ENCODE data around the gene CARS2.

CARS2 gene

GRCh38 chr13:110629735-110630134, 76.2 kb downstream of the CARS2 start:
- FAIRE-seq (no peak), DNase-seq (ENCODE audit: insufficient read length) (no peak)
- TF ChIP-seq POLR2AphosphoS5 (IDR thresholded peaks at IDR 0.05; ENCODE audit: low read depth, low read length) (no peak), POLR2A (IDR thresholded peaks at IDR 0.05; ENCODE audit: low read depth, low read length) (no peak), TAF1 (IDR thresholded peaks at IDR 0.05; ENCODE audit: borderline replicate concordance, low read depth, low read length) (no peak)

- FAIRE-seq (no peak), DNase-seq (ENCODE audit: insufficient read length) (no peak)
- TF ChIP-seq POLR2AphosphoS5 (IDR thresholded peaks at IDR 0.05; ENCODE audit: low read depth, low read length) (no peak), TAF1 (IDR thresholded peaks at IDR 0.05; ENCODE audit: borderline replicate concordance, low read depth, low read length) (no peak), POLR2A (IDR thresholded peaks at IDR 0.05; ENCODE audit: low read depth, low read length) (no peak)
These were observed 76.8 kb downstream of the CARS2 start for GRCh38 chr13:110628952-110629701.

GRCh38 chr13:110628477-110628793, 77.5 kb downstream of the CARS2 start:
- FAIRE-seq (no peak), DNase-seq (ENCODE audit: insufficient read length) (no peak)
- TF ChIP-seq POLR2A (IDR thresholded peaks at IDR 0.05; ENCODE audit: low read depth, low read length) (no peak), TAF1 (IDR thresholded peaks at IDR 0.05; ENCODE audit: borderline replicate concordance, low read depth, low read length) (no peak), POLR2AphosphoS5 (IDR thresholded peaks at IDR 0.05; ENCODE audit: low read depth, low read length) (no peak)

GRCh38 chr13:110627761-110628476, 78.0 kb downstream of the CARS2 start:
- DNase-seq (ENCODE audit: insufficient read length) (no peak), FAIRE-seq (no peak)
- TF ChIP-seq POLR2AphosphoS5 (IDR thresholded peaks at IDR 0.05; ENCODE audit: low read depth, low read length) (no peak), POLR2A (IDR thresholded peaks at IDR 0.05; ENCODE audit: low read depth, low read length) (no peak), TAF1 (IDR thresholded peaks at IDR 0.05; ENCODE audit: borderline replicate concordance, low read depth, low read length) (no peak)

GRCh38 chr13:110627351-110627750, 78.6 kb downstream of the CARS2 start:
- FAIRE-seq (no peak), DNase-seq (ENCODE audit: insufficient read length) (no peak)
- TF ChIP-seq TAF1 (IDR thresholded peaks at IDR 0.05; ENCODE audit: borderline replicate concordance, low read depth, low read length) (no peak), POLR2A (IDR thresholded peaks at IDR 0.05; ENCODE audit: low read depth, low read length) (no peak), POLR2AphosphoS5 (IDR thresholded peaks at IDR 0.05; ENCODE audit: low read depth, low read length) (no peak)

GRCh38 chr13:110626521-110626920, 79.4 kb downstream of the CARS2 start:
- TF ChIP-seq POLR2A (IDR thresholded peaks at IDR 0.05; ENCODE audit: low read depth, low read length) (no peak), POLR2AphosphoS5 (IDR thresholded peaks at IDR 0.05; ENCODE audit: low read depth, low read length) (no peak), TAF1 (IDR thresholded peaks at IDR 0.05; ENCODE audit: borderline replicate concordance, low read depth, low read length) (no peak)
- FAIRE-seq, result no peak
- no peak for DNase-seq (ENCODE audit: insufficient read length)

GRCh38 chr13:110625771-110626321, 80.1 kb downstream of the CARS2 start:
- peak; percentile 17 for DNase-seq (ENCODE audit: insufficient read length)
- FAIRE-seq, result no peak

GRCh38 chr13:110624766-110625756, 80.9 kb downstream of the CARS2 start:
- FAIRE-seq, result no peak
- TF ChIP-seq TAF1 (IDR thresholded peaks at IDR 0.05; ENCODE audit: borderline replicate concordance, low read depth, low read length), result no peak
- no peak for TF ChIP-seq POLR2A (IDR thresholded peaks at IDR 0.05; ENCODE audit: low read depth, low read length)
- no peak for TF ChIP-seq POLR2AphosphoS5 (IDR thresholded peaks at IDR 0.05; ENCODE audit: low read depth, low read length)
- no peak for DNase-seq (ENCODE audit: insufficient read length)

More at GRCh38 chr13:110625771-110626321, 80.1 kb downstream of the CARS2 start:
- TF ChIP-seq POLR2A (IDR thresholded peaks at IDR 0.05; ENCODE audit: low read depth, low read length), result no peak
- no peak for TF ChIP-seq TAF1 (IDR thresholded peaks at IDR 0.05; ENCODE audit: borderline replicate concordance, low read depth, low read length)
- no peak for TF ChIP-seq POLR2AphosphoS5 (IDR thresholded peaks at IDR 0.05; ENCODE audit: low read depth, low read length)

GRCh38 chr13:110620596-110620995, 85.3 kb downstream of the CARS2 start:
- no peak for TF ChIP-seq TAF1 (IDR thresholded peaks at IDR 0.05; ENCODE audit: borderline replicate concordance, low read depth, low read length)
- no peak for TF ChIP-seq POLR2A (IDR thresholded peaks at IDR 0.05; ENCODE audit: low read depth, low read length)
- no peak for TF ChIP-seq POLR2AphosphoS5 (IDR thresholded peaks at IDR 0.05; ENCODE audit: low read depth, low read length)

GRCh38 chr13:110618780-110619179, 87.1 kb downstream of the CARS2 start:
- FAIRE-seq, result peak; percentile 17
- TF ChIP-seq POLR2AphosphoS5 (IDR thresholded peaks at IDR 0.05; ENCODE audit: low read depth, low read length) (no peak), POLR2A (IDR thresholded peaks at IDR 0.05; ENCODE audit: low read depth, low read length) (no peak), TAF1 (IDR thresholded peaks at IDR 0.05; ENCODE audit: borderline replicate concordance, low read depth, low read length) (no peak)
- no peak for DNase-seq (ENCODE audit: insufficient read length)

More at GRCh38 chr13:110620596-110620995, 85.3 kb downstream of the CARS2 start:
- DNase-seq (ENCODE audit: insufficient read length) (no peak), FAIRE-seq (no peak)

- FAIRE-seq, result no peak
- no peak for TF ChIP-seq POLR2AphosphoS5 (IDR thresholded peaks at IDR 0.05; ENCODE audit: low read depth, low read length)
- no peak for TF ChIP-seq TAF1 (IDR thresholded peaks at IDR 0.05; ENCODE audit: borderline replicate concordance, low read depth, low read length)
- no peak for TF ChIP-seq POLR2A (IDR thresholded peaks at IDR 0.05; ENCODE audit: low read depth, low read length)
- no peak for DNase-seq (ENCODE audit: insufficient read length)
These were observed 87.7 kb downstream of the CARS2 start for GRCh38 chr13:110618167-110618566.
